Measurements from ENCODE around the gene UBE2C.

The UBE2C gene

GRCh38 chr20:45861221-45862075, 49.0 kb downstream of the UBE2C start:
- no peak for DNase-seq

- DNase-seq: peak; percentile 6
Measured at GRCh38 chr20:45863543-45864470, 51.4 kb downstream of the UBE2C start.

GRCh38 chr20:45866454-45866853, 54.0 kb downstream of the UBE2C start:
- DNase-seq: no peak

All from MV-4-11 (cell line).